Trophoblast cell (in vitro differentiated cells and primary cell): ENCODE data around the gene HDAC3.

Experiments
- DNase-seq, 2 donors: peaks; one replicate each; pipeline ENCODE4 v3.0.0-alpha.2; 2016
- H2AFZ ChIP-seq: 2 replicates; pipeline ENCODE4 v1.6.1; 2013; ENCODE audit warnings: low read length, moderate library complexity, mild to moderate bottlenecking; ENCODE audit not compliant: insufficient read depth, poor library complexity
- H2AK5ac ChIP-seq: 2 replicates; pipeline ENCODE4 v1.6.1; 2013; ENCODE audit warnings: mild to moderate bottlenecking, low read length
- H2BK120ac ChIP-seq: 2 replicates; pipeline ENCODE4 v1.6.1; 2013; ENCODE audit warnings: low read length, mild to moderate bottlenecking, moderate library complexity; ENCODE audit not compliant: insufficient read depth, poor library complexity
- H2BK12ac ChIP-seq: 2 replicates; pipeline ENCODE4 v1.6.1; 2013; ENCODE audit warnings: mild to moderate bottlenecking, low read length, moderate library complexity
- H2BK5ac ChIP-seq: 2 replicates; pipeline ENCODE4 v1.6.1; 2013; ENCODE audit warnings: low read length, low read depth, moderate library complexity, mild to moderate bottlenecking; ENCODE audit not compliant: poor library complexity
- H3K14ac ChIP-seq: 2 replicates; pipeline ENCODE4 v1.6.1; 2013; ENCODE audit warnings: mild to moderate bottlenecking, low read length
- H3K18ac ChIP-seq: 2 replicates; pipeline ENCODE4 v1.6.1; 2013; ENCODE audit warnings: mild to moderate bottlenecking, low read length
- H3K23ac ChIP-seq: 2 replicates; pipeline ENCODE4 v1.6.1; 2013; ENCODE audit warnings: low read length
- H3K27ac ChIP-seq: 2 replicates; pipeline ENCODE4 v1.5.1; 2013; ENCODE audit warnings: low read depth, mild to moderate bottlenecking, inconsistent platforms, low read length, moderate library complexity
- H3K27me3 ChIP-seq: 2 replicates; pipeline ENCODE4 v1.6.1; 2013; ENCODE audit warnings: inconsistent platforms, mild to moderate bottlenecking, low read length, moderate library complexity; ENCODE audit not compliant: insufficient read depth
- H3K36me3 ChIP-seq, 2 experiments: 1 replicate in 1 of 2; 2 replicates in 1 of 2; pipeline ENCODE4 v1.6.1; 2013; ENCODE audit warnings: low read length in 2 of 2, mild to moderate bottlenecking in 2 of 2, moderate library complexity in 1 of 2; ENCODE audit not compliant: insufficient read depth in 2 of 2, control insufficient read depth in 1 of 2
- H3K4ac ChIP-seq: 2 replicates; pipeline ENCODE4 v1.6.1; 2013; ENCODE audit warnings: low read depth, mild to moderate bottlenecking, low read length, moderate library complexity
- H3K4me1 ChIP-seq, 2 experiments: 1 replicate in 1 of 2; 2 replicates in 1 of 2; pipeline ENCODE4 v1.6.1; 2013; ENCODE audit warnings: low read length in 2 of 2, mild to moderate bottlenecking in 2 of 2, moderate library complexity in 1 of 2; ENCODE audit not compliant: insufficient read depth in 2 of 2, control insufficient read depth in 1 of 2
- H3K4me2 ChIP-seq: 2 replicates; pipeline ENCODE4 v1.6.1; 2013; ENCODE audit warnings: inconsistent platforms, mild to moderate bottlenecking, low read length, moderate library complexity
- H3K4me3 ChIP-seq: 2 replicates; pipeline ENCODE4 v1.5.1; 2013; ENCODE audit warnings: mild to moderate bottlenecking, low read depth, low read length, inconsistent platforms
- H3K79me1 ChIP-seq: one replicate; pipeline ENCODE4 v1.6.1; 2013; ENCODE audit warnings: low read length
- H3K79me2 ChIP-seq: 2 replicates; pipeline ENCODE4 v1.6.1; 2013; ENCODE audit warnings: low read length, mild to moderate bottlenecking; ENCODE audit not compliant: control insufficient read depth, insufficient read depth, poor library complexity
- H3K9ac ChIP-seq: 2 replicates; pipeline ENCODE4 v1.6.1; 2013; ENCODE audit warnings: mild to moderate bottlenecking, low read length
- H3K9me3 ChIP-seq: 2 replicates; pipeline ENCODE4 v1.6.1; 2013; ENCODE audit warnings: low read depth, mild to moderate bottlenecking, control low read depth, inconsistent platforms, low read length; ENCODE audit not compliant: insufficient read depth
- H4K12ac ChIP-seq: 2 replicates; pipeline ENCODE4 v1.6.1; 2013; ENCODE audit warnings: low read depth, mild to moderate bottlenecking, low read length, moderate library complexity
- H4K8ac ChIP-seq: 2 replicates; pipeline ENCODE4 v1.6.1; 2013; ENCODE audit warnings: low read depth, mild to moderate bottlenecking, low read length, moderate library complexity
- H4K91ac ChIP-seq: one replicate; pipeline ENCODE4 v1.6.1; 2013; ENCODE audit warnings: low read depth, mild to moderate bottlenecking, low read length, moderate library complexity
- WGBS: extraction: QIAGEN DNeasy Blood & Tissue Kit; methylation state at CpG from one replicate; pipeline ENCODE4 v1.1.7; 2013; ENCODE audit warnings: missing lambda C conversion rate; ENCODE audit not compliant: insufficient read length, insufficient coverage; ENCODE audit errors: extremely low coverage; 5-methylcytosine and 5-hydroxymethylcytosine counted together

The HDAC3 gene

DNA sequence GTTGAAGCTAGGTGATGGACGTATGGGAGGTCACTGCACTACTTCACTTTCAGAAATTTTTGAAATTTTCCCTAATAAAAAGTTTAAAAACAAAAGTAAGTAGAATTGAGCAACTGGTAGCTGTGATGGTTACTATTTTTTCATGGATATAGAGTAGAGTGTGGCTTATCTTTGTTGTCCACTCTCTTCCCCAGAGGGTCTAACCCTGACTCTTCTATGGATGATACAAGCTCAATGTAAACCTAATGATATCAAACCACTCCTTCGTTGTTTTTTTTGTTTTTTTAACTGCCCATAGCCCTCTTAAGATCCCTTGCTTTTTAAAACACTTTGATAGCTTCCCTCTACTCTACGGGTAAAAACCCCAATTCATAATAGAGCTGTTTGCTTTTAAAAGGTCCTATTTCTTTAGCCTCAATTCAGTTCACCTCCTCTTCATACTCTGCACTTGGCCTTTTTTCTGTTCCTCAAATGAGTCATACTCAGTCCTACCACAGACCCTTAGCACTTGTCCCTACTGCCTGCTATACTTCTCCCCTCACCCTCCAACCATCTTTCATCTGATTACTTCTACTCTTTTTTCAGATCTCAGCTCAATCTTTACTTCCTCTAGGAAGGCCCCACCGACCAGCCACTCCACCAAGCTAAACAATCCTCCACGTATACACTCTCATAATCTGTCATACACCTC, 2.6 kb downstream of the HDAC3 start:
- Histone ChIP-seq H3K23ac (no peak overlapping the region), H3K4me2 (no peak overlapping the region), H3K27me3 (no peaks in the 10 kb centered on the region), H4K91ac (no peak overlapping the region), H2BK120ac (no peak overlapping the region), H3K4ac (no peak overlapping the region), H3K9me3 (no peaks in the 10 kb centered on the region), H3K4me3 (no peak overlapping the region), H2BK12ac (no peak overlapping the region), H4K8ac (no peak overlapping the region), H3K18ac (no peak overlapping the region), H2BK5ac (no peak overlapping the region), H3K9ac (no peak overlapping the region), H3K27ac (no peak overlapping the region), H2AFZ (no peak overlapping the region), H3K79me2 (peaks cover 6% of the 10 kb centered on the region), H2AK5ac (no peak overlapping the region), H3K4me1 (peaks cover 6 to 15% of the 10 kb centered on the region in 2 experiments), H3K79me1 (peaks cover 7% of the 10 kb centered on the region), H4K12ac (no peak overlapping the region), H3K36me3 (peaks cover 13 to 16% of the 10 kb centered on the region in 2 experiments), H3K14ac (no peak overlapping the region)
- WGBS = no CpG with 5 or more reads among the region's 5 CpGs
- no peak for DNase-seq

DNA sequence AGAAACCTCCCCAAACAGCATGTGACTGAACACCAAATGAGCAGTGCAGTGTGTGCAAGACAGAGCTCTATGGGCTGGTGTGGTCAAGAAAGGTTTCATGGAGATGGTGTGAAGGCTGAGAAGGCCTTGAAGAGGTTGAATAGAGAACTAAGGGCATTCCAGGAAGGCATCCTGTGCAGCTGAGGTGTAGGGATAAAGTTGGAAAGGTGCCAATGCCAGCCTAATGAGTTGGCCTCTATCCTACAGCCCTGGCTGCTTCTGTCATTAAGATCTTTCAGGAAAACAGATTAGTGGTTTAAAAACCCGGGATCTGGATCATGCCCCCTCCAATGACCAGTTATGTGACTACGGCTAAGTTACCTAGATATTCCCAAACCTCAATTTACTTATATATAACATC, 4.0 kb downstream of the HDAC3 start:
- H4K8ac ChIP-seq = no peak overlapping the region
- no peak overlapping the region for H2AK5ac ChIP-seq
- H3K79me2 ChIP-seq = peaks cover 6% of the 10 kb centered on the region
- H3K4ac ChIP-seq = no peak overlapping the region
- H3K9me3 ChIP-seq = no peaks in the 10 kb centered on the region
- H2BK12ac ChIP-seq = no peak overlapping the region
- H3K36me3 ChIP-seq = peaks cover 21 to 29% of the 10 kb centered on the region in 2 experiments
- H3K9ac ChIP-seq = no peak overlapping the region
- no peak overlapping the region for H3K14ac ChIP-seq
- DNase-seq = no peak
- no peak overlapping the region for H4K91ac ChIP-seq
- no peaks in the 10 kb centered on the region for H3K27me3 ChIP-seq
- H2BK5ac ChIP-seq = no peak overlapping the region
- no peak overlapping the region for H3K23ac ChIP-seq
- no peak overlapping the region for H3K18ac ChIP-seq
- H3K4me2 ChIP-seq = no peak overlapping the region
- H3K4me3 ChIP-seq = no peak overlapping the region
- peaks cover 2 to 8% of the 10 kb centered on the region in 2 experiments for H3K4me1 ChIP-seq
- H2BK120ac ChIP-seq = no peak overlapping the region
- no peak overlapping the region for H3K27ac ChIP-seq
- H4K12ac ChIP-seq = no peak overlapping the region
- WGBS = no CpG with 5 or more reads among the region's 2 CpGs
- H2AFZ ChIP-seq = no peak overlapping the region
- peaks cover 7% of the 10 kb centered on the region for H3K79me1 ChIP-seq

DNA sequence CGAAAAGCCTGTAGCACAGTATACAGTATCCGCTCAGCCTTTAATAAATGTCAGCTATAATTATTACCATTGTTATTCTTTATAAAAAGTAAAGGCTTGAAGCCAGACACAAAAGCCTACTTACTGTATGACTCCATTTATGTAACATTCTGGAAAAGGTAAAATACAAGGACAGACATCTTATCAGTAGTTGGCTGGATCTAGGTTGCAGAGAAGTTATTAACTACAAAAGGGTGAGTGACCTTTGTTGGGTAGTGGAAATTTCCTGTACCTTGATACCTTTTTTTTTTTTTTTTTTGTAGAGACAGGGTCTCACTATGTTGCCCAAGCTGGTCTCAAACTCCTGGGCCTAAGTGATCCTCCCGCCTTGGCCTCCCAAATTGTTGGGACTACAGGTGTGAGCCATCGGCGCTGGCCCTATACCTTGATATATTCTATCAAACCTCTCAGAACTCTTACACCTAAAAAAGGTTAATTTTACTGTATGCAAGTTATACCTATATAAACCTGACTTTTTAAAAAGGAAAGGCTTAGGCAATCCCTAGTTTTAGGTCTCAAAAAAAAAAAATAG, 6.0 kb downstream of the HDAC3 start:
- H2AFZ ChIP-seq = no peak overlapping the region
- no peak overlapping the region for H4K91ac ChIP-seq
- no peak for DNase-seq
- no peaks in the 10 kb centered on the region for H3K9me3 ChIP-seq
- H3K18ac ChIP-seq = no peak overlapping the region
- no peak overlapping the region for H3K27ac ChIP-seq
- H3K36me3 ChIP-seq = peaks cover 31 to 39% of the 10 kb centered on the region in 2 experiments
- H4K8ac ChIP-seq = no peak overlapping the region
- no peak overlapping the region for H3K9ac ChIP-seq
- H3K79me1 ChIP-seq = no peaks in the 10 kb centered on the region
- H3K4me3 ChIP-seq = no peak overlapping the region
- no peak overlapping the region for H2BK5ac ChIP-seq
- H3K79me2 ChIP-seq = no peaks in the 10 kb centered on the region
- no peak overlapping the region for H2BK12ac ChIP-seq
- H3K14ac ChIP-seq = no peak overlapping the region
- WGBS = no CpG with 5 or more reads among the region's 5 CpGs
- H2BK120ac ChIP-seq = no peak overlapping the region
- H4K12ac ChIP-seq = no peak overlapping the region
- no peak overlapping the region for H3K4me2 ChIP-seq
- H3K4me1 ChIP-seq = no peaks in the 10 kb centered on the region
- H3K23ac ChIP-seq = no peak overlapping the region
- H2AK5ac ChIP-seq = no peak overlapping the region
- H3K4ac ChIP-seq = no peak overlapping the region
- no peaks in the 10 kb centered on the region for H3K27me3 ChIP-seq

DNA sequence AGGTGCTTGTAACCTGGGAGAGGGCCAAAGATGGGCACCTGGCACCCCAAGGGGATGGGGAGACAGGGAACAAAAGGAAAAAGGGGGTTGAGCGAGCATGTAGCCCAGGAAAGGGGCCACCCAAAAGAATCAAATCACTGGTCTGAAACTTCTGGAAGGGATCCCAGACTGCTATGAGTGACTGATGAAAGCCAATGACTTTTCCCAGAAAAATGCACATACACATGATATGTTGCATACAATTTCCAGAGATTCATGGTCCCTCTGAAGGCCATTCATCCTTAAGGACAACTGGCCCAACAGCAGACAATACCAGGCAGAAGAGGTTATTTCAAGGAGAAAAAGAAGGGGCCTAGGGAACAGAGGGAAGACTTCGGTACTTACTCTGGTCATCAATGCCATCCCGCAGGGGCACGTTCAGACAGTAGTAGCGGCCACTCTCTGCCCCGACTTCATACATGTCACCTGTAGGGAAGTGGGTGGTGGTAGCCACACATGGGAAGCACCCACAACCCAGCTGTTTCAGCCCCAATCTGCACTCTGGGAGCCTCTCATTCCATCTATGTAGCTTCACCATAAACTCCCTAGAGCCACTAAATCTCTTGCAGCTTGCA, 8.4 kb downstream of the HDAC3 start:
- no peak overlapping the region for H3K23ac ChIP-seq
- H3K4me3 ChIP-seq = no peak overlapping the region
- peaks cover 36 to 48% of the 10 kb centered on the region in 2 experiments for H3K36me3 ChIP-seq
- no peaks in the 10 kb centered on the region for H3K9me3 ChIP-seq
- DNase-seq = no peak
- H2AFZ ChIP-seq = no peak overlapping the region
- no peaks in the 10 kb centered on the region for H3K4me1 ChIP-seq
- no peaks in the 10 kb centered on the region for H3K79me1 ChIP-seq
- no CpG with 5 or more reads among the region's 6 CpGs for WGBS
- H4K12ac ChIP-seq = no peak overlapping the region
- no peak overlapping the region for H2BK12ac ChIP-seq
- H3K27me3 ChIP-seq = no peaks in the 10 kb centered on the region
- no peak overlapping the region for H3K4ac ChIP-seq
- H2AK5ac ChIP-seq = no peak overlapping the region
- H3K14ac ChIP-seq = no peak overlapping the region
- no peak overlapping the region for H4K8ac ChIP-seq
- no peak overlapping the region for H3K4me2 ChIP-seq
- no peak overlapping the region for H2BK120ac ChIP-seq
- H3K9ac ChIP-seq = no peak overlapping the region
- H3K79me2 ChIP-seq = no peaks in the 10 kb centered on the region
- no peak overlapping the region for H2BK5ac ChIP-seq
- H3K18ac ChIP-seq = no peak overlapping the region
- H4K91ac ChIP-seq = no peak overlapping the region
- no peak overlapping the region for H3K27ac ChIP-seq
